ENCODE measurements around the gene CDK9. TPM values are rescaled to one million over a fixed set of nuclear protein-coding genes. Genes with fewer than 3 reads are reported as not detected.

CDK9 gene
- total RNA-seq, 2 donors from 2014 or later: 104 to 111 TPM

GRCh38 chr9:127812011-127812410 lies 26.2 kb downstream of the CDK9 start:
- no peak for ATAC-seq (ENCODE audit: insufficient number of reproducible peaks, low FRiP score, low read depth)
- no peaks in the 10 kb centered on the region for H3K9me3 ChIP-seq

GRCh38 chr9:127812936-127813675 lies 27.3 kb downstream of the CDK9 start:
- no peak for ATAC-seq (ENCODE audit: insufficient number of reproducible peaks, low FRiP score, low read depth)

More at GRCh38 chr9:127812011-127812410, 26.2 kb downstream of the CDK9 start:
- no peak overlapping the region for H3K4me3 ChIP-seq
- no peak overlapping the region for H3K27ac ChIP-seq
- H3K36me3 ChIP-seq: peaks cover 64% of the 10 kb centered on the region
- TF ChIP-seq CTCF (IDR thresholded peaks at IDR 0.05): no peak
- no peaks in the 10 kb centered on the region for H3K27me3 ChIP-seq (replicated peaks; ENCODE audit: insufficient read depth)
- no peak for DNase-seq (ENCODE audit: low spot score)
- peaks cover 0 to 7% of the 10 kb centered on the region in 2 donors for H3K4me1 ChIP-seq (ENCODE audit: control insufficient read depth in 1 of 2, low read depth in 2 of 2)

GRCh38 chr9:127813686-127814226 lies 27.9 kb downstream of the CDK9 start:
- ATAC-seq (ENCODE audit: insufficient number of reproducible peaks, low FRiP score, low read depth): no peak
- Histone ChIP-seq H3K27ac (peak overlapping the region in 1 of 2 donors; percentile 22), H3K36me3 (peaks cover 61% of the 10 kb centered on the region), H3K27me3 (replicated peaks; ENCODE audit: insufficient read depth) (no peaks in the 10 kb centered on the region), H3K9me3 (no peaks in the 10 kb centered on the region), H3K4me3 (no peak overlapping the region), H3K4me1 (ENCODE audit: control insufficient read depth in 1 of 2, low read depth in 2 of 2) (peaks cover 0 to 7% of the 10 kb centered on the region in 2 donors)
- TF ChIP-seq CTCF (IDR thresholded peaks at IDR 0.05): no peak
- no peak for DNase-seq (ENCODE audit: low spot score)

More at GRCh38 chr9:127812936-127813675, 27.3 kb downstream of the CDK9 start:
- TF ChIP-seq CTCF (IDR thresholded peaks at IDR 0.05): no peak
- H3K4me1 ChIP-seq (ENCODE audit: control insufficient read depth in 1 of 2, low read depth in 2 of 2): peaks cover 0 to 7% of the 10 kb centered on the region in 2 donors
- DNase-seq (ENCODE audit: low spot score): no peak
- no peaks in the 10 kb centered on the region for H3K27me3 ChIP-seq (replicated peaks; ENCODE audit: insufficient read depth)
- H3K9me3 ChIP-seq: no peaks in the 10 kb centered on the region
- H3K27ac ChIP-seq: peak overlapping the region in 1 of 2 donors; percentile 22
- peaks cover 58% of the 10 kb centered on the region for H3K36me3 ChIP-seq
- no peak overlapping the region for H3K4me3 ChIP-seq

GRCh38 chr9:127814619-127815511 lies 29.0 kb downstream of the CDK9 start:
- peaks cover 70% of the 10 kb centered on the region for H3K36me3 ChIP-seq

More at GRCh38 chr9:127814619-127815511, 29.0 kb downstream of the CDK9 start:
- TF ChIP-seq CTCF (IDR thresholded peaks at IDR 0.05): no peak
- no peaks in the 10 kb centered on the region for H3K9me3 ChIP-seq
- DNase-seq (ENCODE audit: low spot score) (no peak), ATAC-seq (ENCODE audit: insufficient number of reproducible peaks, low FRiP score, low read depth) (no peak)
- peaks cover 0 to 3% of the 10 kb centered on the region in 2 donors for H3K4me1 ChIP-seq (ENCODE audit: control insufficient read depth in 1 of 2, low read depth in 2 of 2)
- no peaks in the 10 kb centered on the region for H3K27me3 ChIP-seq (replicated peaks; ENCODE audit: insufficient read depth)
- no peak overlapping the region for H3K4me3 ChIP-seq
- H3K27ac ChIP-seq: no peak overlapping the region
